Measurements from ENCODE around the gene FRAS1. TPM values are rescaled to one million over a fixed set of nuclear protein-coding genes. Genes with fewer than 3 reads are reported as not detected.

Gene FRAS1
- total RNA-seq, 8 experiments from 2014 or later = 0.59 to 28.6 (median 5.4) TPM

DNA sequence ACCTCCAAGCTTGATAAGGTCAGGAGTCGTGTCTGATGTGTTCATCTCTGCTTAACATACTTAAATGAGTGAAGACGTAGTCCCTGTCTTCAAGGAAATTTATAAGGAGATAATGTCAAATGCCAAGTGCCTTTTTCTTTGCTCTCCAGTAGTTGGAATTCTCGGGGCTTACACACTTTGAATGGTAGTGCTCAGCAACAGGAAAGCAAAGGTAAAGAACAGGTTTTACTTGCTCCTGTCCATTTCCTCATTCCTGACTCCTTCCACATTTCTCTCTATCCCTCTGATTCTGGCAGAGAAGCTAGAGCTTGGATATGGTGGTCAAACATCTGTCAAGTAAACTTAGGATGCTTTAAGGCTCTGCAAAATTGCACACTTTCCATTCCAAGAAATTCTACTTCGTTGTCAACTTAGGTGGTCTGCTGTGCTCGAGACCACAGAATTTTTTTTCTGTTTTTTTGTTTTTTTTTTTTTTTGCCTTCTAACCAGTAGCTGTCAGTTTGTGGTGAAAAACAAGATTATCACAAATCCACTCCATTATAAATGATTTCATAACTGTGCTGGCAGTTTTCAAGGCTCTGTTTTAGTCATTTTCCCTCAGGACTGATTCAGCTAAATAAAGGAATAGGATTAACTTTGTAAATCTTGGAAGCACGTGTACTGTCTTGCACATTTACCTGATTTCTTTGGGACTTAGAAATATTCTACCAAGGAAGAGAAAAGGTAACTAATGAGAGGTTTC is 313.7 kb downstream of the FRAS1 start:
- peaks cover 6 to 14% of the 10 kb centered on the region in 2 donors for H3K4me1 ChIP-seq (replicated peaks in 1 of 2)
- 21 to 100% (median 87%) methylated on average over 2 to 6 of the region's 6 CpGs for whole genome bisulfite sequencing, 10 experiments
- in situ Hi-C loops (cut with MboI; ENCODE audit: low pct_unique_long_range_greater_than_20kb in 2 of 9, low sequenced_read_pairs in 9 of 9, unreplicated experiment in 9 of 9) = no loop called here
- no peak for ATAC-seq (replicated peaks in 6 of 8)
- no peak overlapping the region for H3K27ac ChIP-seq
- H3K4me3 ChIP-seq = peak overlapping the region in 2 of 5 donors; percentile 16 to 21

DNA sequence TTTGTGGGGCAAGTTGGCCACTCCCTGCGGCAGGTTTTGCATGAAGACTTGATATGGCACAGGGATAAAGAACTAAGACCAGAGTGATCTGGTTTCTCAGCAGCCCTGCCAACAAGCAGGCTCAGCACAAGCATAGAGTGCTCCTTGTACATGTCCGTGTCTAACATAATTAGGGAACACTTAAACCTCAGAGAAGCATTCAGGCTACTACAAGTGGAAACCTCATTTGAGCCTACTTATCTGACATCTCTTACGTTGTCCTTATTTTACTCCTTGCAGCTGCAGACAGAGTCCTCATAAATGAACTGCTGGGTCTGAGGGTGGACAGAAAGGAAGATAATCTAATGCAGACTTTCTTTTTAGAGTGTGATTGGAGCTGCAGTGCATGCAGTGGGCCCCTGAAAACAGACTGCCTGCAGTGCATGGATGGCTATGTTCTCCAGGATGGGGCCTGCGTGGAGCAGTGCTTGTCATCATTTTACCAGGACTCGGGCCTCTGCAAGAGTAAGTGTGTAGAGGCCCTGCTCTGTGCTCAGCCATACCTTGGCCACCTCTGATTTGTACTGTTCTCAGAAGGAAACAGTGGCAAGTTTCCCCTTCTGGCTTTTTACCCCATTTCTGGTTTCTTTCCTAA is 315.3 kb downstream of the FRAS1 start:
- in situ Hi-C loops (cut with MboI; ENCODE audit: low pct_unique_long_range_greater_than_20kb in 2 of 9, low sequenced_read_pairs in 9 of 9, unreplicated experiment in 9 of 9) = no loop called here
- H3K4me1 ChIP-seq (replicated peaks in 1 of 2) = peaks cover 6 to 14% of the 10 kb centered on the region in 2 donors
- H3K4me3 ChIP-seq = no peak overlapping the region
- WGBS, 10 experiments = 50 to 100% (median 93%) methylated on average over 1 to 3 of the region's 5 CpGs; no CpG with 5 or more reads in 1 of the 10 experiments
- ATAC-seq (replicated peaks in 6 of 8) = no peak
- H3K27ac ChIP-seq = no peak overlapping the region

DNA sequence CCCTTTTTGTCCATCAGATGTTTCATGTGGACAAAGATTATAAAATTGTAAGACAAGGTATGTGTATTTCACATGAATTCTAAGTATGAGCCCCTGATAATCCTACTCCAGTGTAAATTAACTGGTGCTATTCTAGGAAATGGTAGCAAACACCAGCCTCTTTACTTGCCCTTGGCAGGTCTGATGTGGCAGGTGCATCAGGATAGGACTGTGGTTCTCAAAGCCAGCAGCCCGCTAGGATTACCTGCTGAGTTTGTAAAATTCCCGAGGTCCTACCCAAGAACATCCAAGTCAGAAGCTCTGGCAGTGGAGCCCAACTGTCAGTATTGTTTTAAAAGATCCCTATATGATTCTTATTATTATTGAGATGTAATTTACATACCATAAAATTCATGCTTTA is 320.4 kb downstream of the FRAS1 start:
- Histone ChIP-seq H3K4me3 (no peak overlapping the region), H3K27ac (no peak overlapping the region), H3K4me1 (replicated peaks in 1 of 2) (peaks cover 0 to 3% of the 10 kb centered on the region in 2 donors)
- ATAC-seq (replicated peaks in 6 of 8) = no peak
- WGBS, 10 experiments = 50 to 100% (median 86%) methylated on average over 1 to 2 of the region's 2 CpGs; no CpG with 5 or more reads in 4 of the 10 experiments
- in situ Hi-C loops (cut with MboI; ENCODE audit: low pct_unique_long_range_greater_than_20kb in 2 of 9, low sequenced_read_pairs in 9 of 9, unreplicated experiment in 9 of 9) = no loop called here

DNA sequence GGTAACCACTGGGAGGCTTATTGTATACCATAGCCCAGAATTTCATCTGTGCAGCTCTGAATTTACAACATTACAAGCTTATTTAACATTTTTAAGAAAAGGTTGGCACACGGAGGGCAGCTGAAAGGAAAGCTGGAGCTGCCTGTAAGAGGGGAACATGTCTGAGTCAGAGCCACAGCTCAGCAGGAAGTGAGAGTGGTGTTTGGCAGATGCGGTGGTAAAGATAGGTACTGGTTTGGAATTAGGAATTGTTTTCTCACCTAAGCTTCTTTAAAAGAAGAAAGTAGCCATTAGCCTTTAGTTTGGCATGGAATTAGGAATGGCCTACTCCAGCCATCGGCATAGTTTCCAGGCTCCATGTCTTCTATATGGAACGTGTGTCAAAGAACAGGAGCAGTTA is 321.9 kb downstream of the FRAS1 start:
- Histone ChIP-seq H3K27ac (no peak overlapping the region), H3K4me3 (no peak overlapping the region), H3K4me1 (replicated peaks in 1 of 2) (no peaks in the 10 kb centered on the region)
- WGBS, 10 experiments = 48 to 100% (median 81%) methylated on average over 2 to 3 of the region's 4 CpGs; no CpG with 5 or more reads in 2 of the 10 experiments
- no peak for ATAC-seq (replicated peaks in 6 of 8)
- in situ Hi-C loops (cut with MboI; ENCODE audit: low pct_unique_long_range_greater_than_20kb in 2 of 9, low sequenced_read_pairs in 9 of 9, unreplicated experiment in 9 of 9) = no loop called here

DNA sequence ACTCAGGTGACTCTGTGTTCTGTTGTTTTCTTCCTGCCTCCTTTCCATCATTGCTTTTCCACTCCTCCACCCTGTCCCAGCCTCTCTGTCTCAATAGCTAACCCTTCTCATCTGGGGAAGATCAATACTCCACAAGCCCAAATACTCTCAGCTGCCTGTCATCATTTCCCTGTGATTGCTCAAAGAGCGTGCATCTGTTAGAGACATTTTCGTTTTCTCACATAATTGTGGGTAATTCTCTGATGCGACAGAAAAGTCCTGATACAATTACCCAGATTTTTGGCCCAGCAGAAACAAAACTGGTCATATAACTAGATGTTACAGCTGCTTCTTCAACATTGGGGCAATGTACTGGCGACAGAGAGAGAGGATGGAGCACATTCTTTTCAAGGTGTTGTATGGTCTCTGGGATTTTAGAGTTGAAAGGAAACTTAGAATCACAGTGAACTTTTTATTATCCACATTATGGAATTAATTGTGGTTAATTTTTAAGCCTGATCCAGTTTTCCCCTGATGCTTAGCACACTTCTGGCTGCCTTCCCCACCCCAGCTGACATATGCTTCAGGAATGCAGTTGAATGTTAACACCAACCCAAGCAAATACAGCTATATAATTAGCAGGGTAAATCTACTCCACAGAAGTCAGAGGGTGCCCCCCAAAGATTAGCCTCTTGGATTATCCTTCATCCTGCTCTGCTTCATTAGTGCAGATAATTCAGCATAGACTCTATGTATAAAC is 323.0 kb downstream of the FRAS1 start:
- ATAC-seq (replicated peaks in 6 of 8) = peak in 2 of 8 experiments; percentile 36 to 88
- Histone ChIP-seq H3K4me3 (no peak overlapping the region), H3K4me1 (replicated peaks in 1 of 2) (no peaks in the 10 kb centered on the region), H3K27ac (no peak overlapping the region)
- in situ Hi-C loops (cut with MboI; ENCODE audit: low pct_unique_long_range_greater_than_20kb in 2 of 9, low sequenced_read_pairs in 9 of 9, unreplicated experiment in 9 of 9) = no loop called here
- WGBS, 10 experiments = 13 to 100% (median 89%) methylated on average over 1 to 4 of the region's 4 CpGs; no CpG with 5 or more reads in 2 of the 10 experiments

DNA sequence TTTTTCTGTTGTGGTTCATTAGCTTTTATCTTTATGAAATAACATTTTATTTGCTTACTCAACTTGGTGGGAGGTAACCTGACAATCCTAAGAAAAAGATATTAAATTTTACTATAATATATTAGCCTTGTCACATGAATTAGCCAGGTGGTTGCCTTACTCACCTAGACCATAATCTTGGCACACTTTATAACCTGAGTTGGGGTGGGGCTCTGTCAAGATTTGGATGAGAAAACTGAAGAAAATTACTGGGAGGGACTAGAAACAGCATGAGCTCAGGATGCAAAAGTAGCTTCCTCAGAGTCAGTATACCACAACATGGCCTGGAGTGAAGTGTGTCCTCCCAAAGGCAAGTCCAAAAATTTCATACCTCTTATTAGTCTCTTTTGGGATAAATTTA is 329.6 kb downstream of the FRAS1 start:
- no peak for ATAC-seq (replicated peaks in 6 of 8)
- no peak overlapping the region for H3K4me3 ChIP-seq
- H3K4me1 ChIP-seq (replicated peaks in 1 of 2) = no peaks in the 10 kb centered on the region
- no peak overlapping the region for H3K27ac ChIP-seq
- in situ Hi-C loops (cut with MboI; ENCODE audit: low pct_unique_long_range_greater_than_20kb in 2 of 9, low sequenced_read_pairs in 9 of 9, unreplicated experiment in 9 of 9) = no loop called here

DNA sequence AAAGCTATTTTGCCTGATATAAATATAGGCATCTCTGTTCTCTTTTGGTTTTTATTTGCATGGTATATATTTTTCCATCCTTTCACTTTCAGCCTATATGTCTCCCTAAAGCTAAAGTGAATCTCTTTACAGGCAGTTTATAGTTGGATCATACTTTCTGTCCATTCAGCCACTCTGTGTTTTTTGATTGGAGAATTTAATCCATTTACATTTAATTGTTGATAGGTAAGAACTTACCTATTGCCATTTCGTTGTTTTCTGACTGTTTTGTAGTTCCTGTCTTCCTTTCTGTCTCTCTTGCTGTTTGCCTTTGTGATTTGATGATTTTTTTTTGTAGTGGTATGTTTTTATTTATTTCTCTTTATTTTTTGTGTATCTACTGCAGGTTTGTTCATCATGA is 338.5 kb downstream of the FRAS1 start:
- in situ Hi-C loops (cut with MboI; ENCODE audit: low pct_unique_long_range_greater_than_20kb in 2 of 9, low sequenced_read_pairs in 9 of 9, unreplicated experiment in 9 of 9) = no loop called here
- Histone ChIP-seq H3K27ac (no peak overlapping the region), H3K4me3 (no peak overlapping the region), H3K4me1 (replicated peaks in 1 of 2) (no peaks in the 10 kb centered on the region)
- 5 to 100% (median 86%) methylated on average over 1 of the region's 1 CpG; no CpG with 5 or more reads in 1 of the 10 experiments for WGBS, 10 experiments
- no peak for ATAC-seq (replicated peaks in 6 of 8)

DNA sequence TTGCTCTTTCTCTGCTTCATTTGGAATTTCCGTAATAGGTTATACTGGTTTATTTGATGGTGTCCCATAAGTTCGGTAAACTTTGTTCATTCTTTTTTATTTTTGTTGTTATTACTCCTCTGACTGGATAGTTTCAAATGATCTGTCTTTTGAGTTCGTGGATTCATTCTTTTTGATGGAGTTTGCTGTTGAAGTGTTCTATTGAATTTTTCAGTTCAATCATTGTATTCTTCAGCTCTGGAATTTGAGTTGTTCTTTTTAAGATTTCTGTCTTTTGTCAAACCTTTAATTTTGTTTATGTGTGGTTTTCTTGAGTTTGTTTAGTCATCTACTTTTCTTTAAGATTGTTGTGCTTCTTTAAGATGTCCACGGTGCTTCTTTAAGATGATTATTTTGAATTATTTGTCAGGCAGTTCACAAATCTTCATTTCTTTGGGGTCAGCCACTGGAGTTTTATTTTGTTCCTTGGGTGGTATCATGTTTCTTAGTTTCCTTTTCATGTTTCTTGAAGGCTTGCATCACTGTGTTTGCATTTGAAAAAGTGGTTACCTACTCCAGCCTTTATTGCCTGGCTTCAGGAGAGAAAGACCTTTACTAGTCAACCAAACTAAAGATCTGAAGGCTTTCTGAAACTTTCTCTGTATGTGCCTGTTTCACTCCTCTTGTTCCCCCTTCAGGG is 339.6 kb downstream of the FRAS1 start:
- in situ Hi-C loops (cut with MboI; ENCODE audit: low pct_unique_long_range_greater_than_20kb in 2 of 9, low sequenced_read_pairs in 9 of 9, unreplicated experiment in 9 of 9) = no loop called here
- 49 to 87% (median 74%) methylated on average over 3 to 4 of the region's 4 CpGs for WGBS, 10 experiments
- Histone ChIP-seq H3K4me1 (replicated peaks in 1 of 2) (no peaks in the 10 kb centered on the region), H3K4me3 (no peak overlapping the region), H3K27ac (no peak overlapping the region)
- ATAC-seq (replicated peaks in 6 of 8) = no peak

DNA sequence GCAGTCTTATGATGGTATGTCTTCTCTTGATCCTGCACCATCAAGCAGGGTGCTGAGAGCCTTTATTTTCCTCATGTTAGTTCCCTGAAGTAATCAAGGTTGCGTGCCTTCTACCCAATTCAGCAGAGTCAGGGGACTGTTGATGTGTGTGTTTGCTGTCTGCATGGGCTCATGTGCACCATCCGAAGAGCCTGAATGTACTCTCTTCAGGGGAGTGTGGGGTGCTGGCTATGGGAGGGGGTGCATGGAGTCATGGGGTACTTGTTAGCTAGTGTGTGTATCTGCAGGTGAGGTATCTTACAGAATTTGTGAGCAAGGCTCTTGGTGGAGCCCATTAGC is 340.1 kb downstream of the FRAS1 start:
- no peak for ATAC-seq (replicated peaks in 6 of 8)
- Histone ChIP-seq H3K4me1 (replicated peaks in 1 of 2) (no peaks in the 10 kb centered on the region), H3K27ac (no peak overlapping the region), H3K4me3 (no peak overlapping the region)
- in situ Hi-C loops (cut with MboI; ENCODE audit: low pct_unique_long_range_greater_than_20kb in 2 of 9, low sequenced_read_pairs in 9 of 9, unreplicated experiment in 9 of 9) = no loop called here
- no CpG with 5 or more reads among the region's 2 CpGs for WGBS, 10 experiments

DNA sequence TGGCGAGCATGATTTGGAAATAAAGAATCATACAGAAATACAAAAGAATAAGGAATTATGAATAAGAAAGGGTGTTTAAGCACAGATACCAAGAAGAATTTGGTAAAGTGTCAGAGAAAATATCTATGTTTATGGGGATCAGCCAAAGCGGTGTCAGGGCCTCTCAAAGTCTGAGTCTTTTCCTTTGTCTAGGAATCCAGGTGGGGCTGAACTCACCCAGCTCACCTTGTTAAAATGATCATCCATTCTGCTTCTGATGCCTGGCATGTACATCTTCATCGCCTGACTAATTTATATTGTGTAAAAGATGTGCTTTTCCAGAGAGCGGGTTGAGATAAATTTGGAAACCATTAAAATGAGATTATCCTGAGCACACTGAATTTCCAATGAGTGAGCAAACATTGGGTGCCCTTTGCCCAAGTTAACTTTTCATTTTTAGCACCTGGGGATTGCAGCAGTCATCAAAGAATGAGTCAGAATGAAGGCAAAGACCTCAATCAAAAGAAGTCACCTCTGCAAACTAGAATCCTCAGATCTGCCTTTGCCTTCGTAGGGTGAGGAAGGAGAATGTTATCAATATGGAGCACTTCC is 352.6 kb downstream of the FRAS1 start:
- Histone ChIP-seq H3K4me1 (replicated peaks in 1 of 2) (no peaks in the 10 kb centered on the region), H3K27ac (no peak overlapping the region), H3K4me3 (no peak overlapping the region)
- in situ Hi-C loops (cut with MboI; ENCODE audit: low pct_unique_long_range_greater_than_20kb in 2 of 9, low sequenced_read_pairs in 9 of 9, unreplicated experiment in 9 of 9) = no loop called here
- no peak for ATAC-seq (replicated peaks in 6 of 8)
- WGBS, 10 experiments = 70 to 100% (median 95%) methylated on average over 2 to 5 of the region's 5 CpGs

DNA sequence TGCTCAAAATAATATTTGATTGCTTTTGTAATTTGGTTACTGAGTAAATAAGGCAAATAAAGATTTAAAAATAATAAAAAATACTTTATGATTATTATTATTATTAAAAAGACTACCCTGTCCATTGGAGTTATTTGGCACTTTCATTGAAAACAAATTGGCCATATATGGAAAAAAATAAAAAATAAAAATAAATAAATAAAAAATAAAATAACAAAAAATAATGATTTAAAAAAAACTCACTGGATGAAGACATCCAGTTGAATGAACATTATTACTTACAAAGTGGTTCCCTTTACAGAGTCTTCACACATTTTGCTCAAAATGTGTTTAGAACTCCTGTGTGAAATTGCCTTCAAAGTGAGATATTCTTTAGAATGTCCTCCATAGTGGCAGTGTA is 353.1 kb downstream of the FRAS1 start:
- in situ Hi-C loops (cut with MboI; ENCODE audit: low pct_unique_long_range_greater_than_20kb in 2 of 9, low sequenced_read_pairs in 9 of 9, unreplicated experiment in 9 of 9) = no loop called here
- no peak overlapping the region for H3K27ac ChIP-seq
- ATAC-seq (replicated peaks in 6 of 8) = no peak
- no peak overlapping the region for H3K4me3 ChIP-seq
- H3K4me1 ChIP-seq (replicated peaks in 1 of 2) = no peaks in the 10 kb centered on the region

DNA sequence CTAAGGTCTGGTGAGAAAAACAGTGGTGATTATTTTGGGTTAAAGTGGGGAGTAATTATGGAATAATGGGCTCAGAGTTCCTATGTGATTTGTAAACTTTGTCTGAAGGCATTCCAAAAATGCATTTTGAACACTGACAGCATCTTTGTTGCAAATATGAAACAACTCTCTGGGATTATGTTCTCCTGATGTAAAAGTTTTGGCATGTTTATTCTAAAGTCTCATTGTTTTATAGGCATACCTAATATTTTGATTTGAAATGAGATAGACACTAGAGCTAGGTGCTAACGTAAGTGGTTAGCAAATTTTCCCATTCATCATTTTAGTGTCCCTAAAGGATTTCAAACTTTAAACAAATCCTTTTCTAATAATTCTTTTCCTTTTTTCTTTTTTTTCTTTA is 353.6 kb downstream of the FRAS1 start:
- no peak for ATAC-seq (replicated peaks in 6 of 8)

DNA sequence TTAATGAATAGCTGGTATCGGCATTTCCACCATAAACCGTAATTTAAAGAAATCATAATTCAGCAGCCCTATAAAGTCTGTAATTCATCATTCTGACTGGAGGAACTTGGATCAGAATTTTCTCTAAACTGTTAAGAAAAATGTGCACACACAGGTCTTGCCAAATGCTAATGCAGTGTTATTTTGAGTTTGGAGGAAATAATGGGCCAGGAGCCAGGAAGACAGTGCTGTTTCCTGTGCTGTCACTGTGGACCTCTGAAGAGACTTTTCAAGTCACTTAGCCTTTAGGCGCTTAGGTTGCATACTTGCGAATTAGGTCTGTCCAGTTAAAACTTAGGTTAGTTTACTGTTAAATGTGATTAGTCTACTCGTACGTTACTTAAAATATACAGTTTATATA is 357.0 kb downstream of the FRAS1 start:
- Histone ChIP-seq H3K4me1 (replicated peaks in 1 of 2) (peaks cover 0 to 2% of the 10 kb centered on the region in 2 donors), H3K4me3 (no peak overlapping the region), H3K27ac (no peak overlapping the region)
- in situ Hi-C loops (cut with MboI; ENCODE audit: low pct_unique_long_range_greater_than_20kb in 2 of 9, low sequenced_read_pairs in 9 of 9, unreplicated experiment in 9 of 9) = no loop called here
- ATAC-seq (replicated peaks in 6 of 8) = peak in 2 of 8 experiments; percentile 59 to 75
- 43 to 100% (median 95%) methylated on average over 1 to 6 of the region's 6 CpGs; no CpG with 5 or more reads in 2 of the 10 experiments for WGBS, 10 experiments

More for the DNA sequence above, 353.6 kb downstream of the FRAS1 start:
- in situ Hi-C loops (cut with MboI; ENCODE audit: low pct_unique_long_range_greater_than_20kb in 2 of 9, low sequenced_read_pairs in 9 of 9, unreplicated experiment in 9 of 9) = no loop called here
- H3K4me3 ChIP-seq = no peak overlapping the region
- 77 to 100% (median 97%) methylated on average over 1 of the region's 1 CpG for WGBS, 10 experiments
- no peaks in the 10 kb centered on the region for H3K4me1 ChIP-seq (replicated peaks in 1 of 2)
- H3K27ac ChIP-seq = no peak overlapping the region
